Upper lobe of right lung (tissue), 1 donor: ENCODE data around the gene DSC3. TPM values are rescaled to one million over a fixed set of nuclear protein-coding genes. Genes with fewer than 3 reads are reported as not detected.
"Not testable (repeated sequence)": the region's sequence is repeated elsewhere in the genome, so short reads cannot be mapped to it uniquely, and the experiment has no call there.

ENCODE experiments used
- ATAC-seq: fragments of 200-7000 bp; cut with Tn5 transposase; one replicate; pipeline ENCODE4 v1.9.1; 2020; ENCODE audit warnings: mild to moderate bottlenecking, moderate library complexity
- DNase-seq: peaks from one replicate; pipeline ENCODE4 v3.0.0-alpha.2; 2020
- H3K27ac ChIP-seq: fragments of 200-600 bp; one replicate; pipeline ENCODE4 v1.8.0; 2022
- H3K27me3 ChIP-seq: fragments of 200-600 bp; one replicate; pipeline ENCODE4 v1.8.0; 2022; ENCODE audit warnings: mild to moderate bottlenecking
- H3K36me3 ChIP-seq: fragments of 200-600 bp; one replicate; pipeline ENCODE4 v1.8.0; 2022
- H3K4me1 ChIP-seq: fragments of 200-600 bp; one replicate; pipeline ENCODE4 v1.8.0; 2022
- H3K4me3 ChIP-seq: fragments of 200-600 bp; one replicate; pipeline ENCODE4 v1.8.0; 2022; ENCODE audit warnings: mild to moderate bottlenecking
- H3K9me3 ChIP-seq: fragments of 200-600 bp; one replicate; pipeline ENCODE4 v1.8.0; 2022
- intact Hi-C: fragments of 100-400 bp; cut with DNase I; formaldehyde crosslinking; loops from one replicate; pipeline ENCODE4 v1.11.0; 2022
- total RNA-seq: library from RNA; stranded (reverse); fragmentation: NEBNext Ultra II Directional; extraction: Animal tissue kit (Norgen Biotek cat#: 25700); gene quantifications from one replicate; pipeline ENCODE4 v1.2.1, GENCODE V29; 2021
- TF ChIP-seq, protein P1 (sequence below): fragments of 200-600 bp; IDR thresholded peaks from one replicate; pipeline ENCODE4 v1.8.0; 2022; ENCODE audit warnings: antibody characterized with exemption
- donor health status: DM: no; HTN: yes; CAD: no; lungs with severe emphysema.

The DSC3 gene
- total RNA-seq, 1 donor from 2014 or later = 1.6 TPM

GRCh38 chr18:31041271-31042083, 1.1 kb downstream of the DSC3 start:
- DNase-seq (peak; percentile 52), ATAC-seq (peak; percentile 28)
- no peak overlapping the region for H3K4me3 ChIP-seq
- H3K27ac ChIP-seq = no peak overlapping the region
- no peaks in the 10 kb centered on the region for H3K9me3 ChIP-seq
- H3K36me3 ChIP-seq = no peaks in the 10 kb centered on the region
- H3K4me1 ChIP-seq = peaks cover 4% of the 10 kb centered on the region
- H3K27me3 ChIP-seq = peaks cover 62% of the 10 kb centered on the region
- intact Hi-C loops = no loop called here
- TF ChIP-seq, protein P1, sequence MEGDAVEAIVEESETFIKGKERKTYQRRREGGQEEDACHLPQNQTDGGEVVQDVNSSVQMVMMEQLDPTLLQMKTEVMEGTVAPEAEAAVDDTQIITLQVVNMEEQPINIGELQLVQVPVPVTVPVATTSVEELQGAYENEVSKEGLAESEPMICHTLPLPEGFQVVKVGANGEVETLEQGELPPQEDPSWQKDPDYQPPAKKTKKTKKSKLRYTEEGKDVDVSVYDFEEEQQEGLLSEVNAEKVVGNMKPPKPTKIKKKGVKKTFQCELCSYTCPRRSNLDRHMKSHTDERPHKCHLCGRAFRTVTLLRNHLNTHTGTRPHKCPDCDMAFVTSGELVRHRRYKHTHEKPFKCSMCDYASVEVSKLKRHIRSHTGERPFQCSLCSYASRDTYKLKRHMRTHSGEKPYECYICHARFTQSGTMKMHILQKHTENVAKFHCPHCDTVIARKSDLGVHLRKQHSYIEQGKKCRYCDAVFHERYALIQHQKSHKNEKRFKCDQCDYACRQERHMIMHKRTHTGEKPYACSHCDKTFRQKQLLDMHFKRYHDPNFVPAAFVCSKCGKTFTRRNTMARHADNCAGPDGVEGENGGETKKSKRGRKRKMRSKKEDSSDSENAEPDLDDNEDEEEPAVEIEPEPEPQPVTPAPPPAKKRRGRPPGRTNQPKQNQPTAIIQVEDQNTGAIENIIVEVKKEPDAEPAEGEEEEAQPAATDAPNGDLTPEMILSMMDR = no peak

DNA sequence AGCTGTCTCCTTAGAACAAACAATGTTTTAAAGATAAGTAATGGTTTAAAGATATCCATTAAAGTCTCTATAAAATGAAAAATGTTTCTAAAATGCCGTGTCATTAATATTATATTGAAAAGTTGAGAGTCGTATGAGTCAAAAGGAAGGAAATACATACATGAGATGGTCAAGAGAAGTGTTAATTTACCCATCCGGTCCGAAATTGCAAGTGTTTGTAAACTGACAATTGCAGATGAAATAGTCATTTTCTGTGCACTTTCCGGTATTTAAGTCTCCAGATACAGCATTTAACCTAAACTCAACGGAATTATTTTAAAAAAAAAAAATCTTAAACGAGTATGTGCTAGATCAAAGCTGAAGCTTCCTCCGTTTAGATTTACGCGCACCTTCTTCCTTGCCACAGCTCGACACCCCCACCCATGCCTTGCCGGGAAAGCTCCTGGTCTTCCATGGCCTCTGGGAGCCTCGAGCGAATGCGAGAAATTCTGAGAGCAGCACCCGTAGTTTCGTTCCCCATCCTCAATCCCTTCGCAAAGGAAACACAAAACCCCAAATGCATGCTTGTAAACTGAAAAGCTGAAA, 1.8 kb downstream of the DSC3 start:
- H3K4me3 ChIP-seq = no peak overlapping the region
- TF ChIP-seq, protein P1 = no peak
- ATAC-seq (no peak), DNase-seq (no peak)
- H3K9me3 ChIP-seq = no peaks in the 10 kb centered on the region
- intact Hi-C loops = no loop called here
- H3K4me1 ChIP-seq = peaks cover 4% of the 10 kb centered on the region
- no peaks in the 10 kb centered on the region for H3K36me3 ChIP-seq
- H3K27me3 ChIP-seq = peaks cover 62% of the 10 kb centered on the region
- no peak overlapping the region for H3K27ac ChIP-seq

- no peak for DNase-seq
- Histone ChIP-seq H3K27me3 (peaks cover 62% of the 10 kb centered on the region), H3K9me3 (no peaks in the 10 kb centered on the region), H3K4me1 (peaks cover 4% of the 10 kb centered on the region), H3K4me3 (no peak overlapping the region), H3K27ac (no peak overlapping the region), H3K36me3 (no peaks in the 10 kb centered on the region)
- TF ChIP-seq, protein P1 = no peak
- ATAC-seq = no peak
- intact Hi-C loops = no loop called here
Measured at GRCh38 chr18:31039426-31039825, 3.1 kb downstream of the DSC3 start.

GRCh38 chr18:31037686-31038085, 4.9 kb downstream of the DSC3 start:
- H3K36me3 ChIP-seq, H3K4me3 ChIP-seq, ATAC-seq, H3K9me3 ChIP-seq, H3K4me1 ChIP-seq, H3K27ac ChIP-seq, intact Hi-C loops, DNase-seq: not testable (repeated sequence)
- H3K27me3 ChIP-seq = peaks cover 45% of the 10 kb centered on the region

DNA sequence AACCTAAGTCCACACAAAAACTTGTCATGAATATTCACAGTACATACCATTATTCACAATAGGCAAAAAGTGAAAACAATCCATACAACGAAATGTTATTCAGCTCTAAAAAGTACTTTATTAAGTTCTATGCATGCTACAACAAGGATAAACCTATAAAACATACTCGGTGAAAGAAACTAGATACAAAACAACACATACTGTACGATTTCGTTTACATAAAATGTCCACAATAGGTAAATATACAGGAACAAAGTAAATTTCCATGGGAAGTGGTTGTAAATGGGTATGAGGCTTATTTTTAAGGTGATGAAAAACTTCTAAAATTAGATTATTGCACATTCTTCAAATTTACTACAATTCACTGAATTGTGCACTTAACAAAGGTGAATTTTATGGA, 8.0 kb downstream of the DSC3 start:
- DNase-seq (no peak), ATAC-seq (no peak)
- Histone ChIP-seq H3K27ac (no peak overlapping the region), H3K36me3 (no peaks in the 10 kb centered on the region), H3K4me1 (no peaks in the 10 kb centered on the region), H3K4me3 (no peak overlapping the region), H3K9me3 (no peaks in the 10 kb centered on the region), H3K27me3 (peaks cover 13% of the 10 kb centered on the region)
- intact Hi-C loops = no loop called here
- TF ChIP-seq, protein P1 = no peak

DNA sequence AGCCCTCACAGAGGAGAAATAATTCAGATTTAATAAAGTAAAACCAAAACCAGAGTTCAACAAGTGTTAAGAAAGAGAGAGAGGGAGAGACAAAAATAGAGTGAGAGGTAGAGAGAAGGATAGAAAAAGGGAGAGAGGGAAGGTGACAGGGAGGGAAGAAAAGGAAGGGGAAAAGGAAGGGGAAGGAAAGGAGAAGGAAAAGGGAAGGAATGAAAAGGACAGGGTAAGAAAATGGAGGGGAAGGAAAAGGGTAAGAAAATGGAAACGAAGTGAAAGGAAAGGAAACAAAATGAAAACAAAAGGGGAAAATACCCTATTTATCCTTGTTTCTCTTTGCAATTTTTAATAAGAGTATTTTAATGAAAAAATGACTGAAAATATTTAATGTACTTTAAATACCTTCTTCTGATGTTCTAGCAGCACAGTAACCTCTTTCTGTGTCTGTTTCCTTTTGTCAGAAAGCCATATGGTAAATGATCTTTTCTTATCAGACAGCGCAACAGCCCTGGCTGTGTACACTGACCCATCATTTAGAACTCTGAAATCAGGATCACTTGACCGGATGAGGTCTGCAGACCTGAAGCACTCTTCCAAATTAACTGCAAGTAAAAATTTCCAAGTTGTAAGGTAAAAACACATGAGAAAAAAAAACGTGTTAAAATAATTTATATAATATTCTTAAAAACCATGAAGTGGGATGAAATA, 11.8 kb downstream of the DSC3 start:
- no peak overlapping the region for H3K4me3 ChIP-seq
- no peaks in the 10 kb centered on the region for H3K27me3 ChIP-seq
- TF ChIP-seq, protein P1 = no peak
- ATAC-seq = no peak
- no peak for DNase-seq
- no peaks in the 10 kb centered on the region for H3K36me3 ChIP-seq
- H3K9me3 ChIP-seq = no peaks in the 10 kb centered on the region
- intact Hi-C loops = no loop called here
- H3K4me1 ChIP-seq = no peaks in the 10 kb centered on the region
- no peak overlapping the region for H3K27ac ChIP-seq
